Gastroesophageal sphincter (tissue), 4 donors: ENCODE measurements around the gene ZC3H12D. TPM values are rescaled to one million over a fixed set of nuclear protein-coding genes. Genes with fewer than 3 reads are reported as not detected.

Experiments used
- ATAC-seq: fragments of 150-250 bp; one replicate; pipeline ENCODE4 v1.9.1; 2016; ENCODE audit warnings: mild to moderate bottlenecking, moderate library complexity
- H3K27ac ChIP-seq, 4 donors: fragments of 200-600 bp; sonication (generic) in 3 of 4; 1 replicate in 3 of 4; 2 replicates in 1 of 4; pipeline ENCODE4 v1.5.1; 2016 to 2019
- H3K27me3 ChIP-seq: fragments of 200-600 bp; sonication (generic); one replicate; pipeline ENCODE4 v1.5.1; 2019
- H3K36me3 ChIP-seq, 2 donors: fragments of 200-600 bp; sonication (generic); one replicate each; pipeline ENCODE4 v1.5.1; 2019; ENCODE audit warnings: control low read depth in 1 of 2
- H3K4me1 ChIP-seq, 3 donors: fragments of 200-600 bp; sonication (generic); 1 replicate in 2 of 3; 2 replicates in 1 of 3; pipeline ENCODE4 v1.5.1; 2016 to 2019; ENCODE audit warnings: control low read depth in 2 of 3
- H3K4me3 ChIP-seq, 2 donors: fragments of 200-600 bp; sonication (generic); one replicate each; pipeline ENCODE4 v1.5.1; 2019; ENCODE audit warnings: mild to moderate bottlenecking in 1 of 2, moderate library complexity in 1 of 2
- H3K9me3 ChIP-seq, 3 donors: fragments of 200-600 bp; sonication (generic); one replicate each; pipeline ENCODE4 v1.5.1; 2017 to 2019; ENCODE audit warnings: control low read depth in 2 of 3
- EP300 ChIP-seq: sonication (generic); formaldehyde crosslinking; IDR thresholded peaks from one replicate; pipeline ENCODE4 v1.6.1; 2017; ENCODE audit warnings: antibody characterized with exemption, mild to moderate bottlenecking
- POLR2A ChIP-seq, 2 donors: fragments of 450-650 bp; IDR thresholded peaks; one replicate each; pipeline ENCODE4 v1.6.1; 2017; ENCODE audit warnings: antibody characterized with exemption in 2 of 2, mild to moderate bottlenecking in 2 of 2, moderate library complexity in 1 of 2
- POLR2AphosphoS5 ChIP-seq: sonication (generic); formaldehyde crosslinking; IDR thresholded peaks from one replicate; pipeline ENCODE4 v1.6.1; 2017; ENCODE audit warnings: antibody characterized with exemption
- WGBS, 2 donors: methylation state at CpG; one replicate each; pipeline ENCODE4 v1.1.5; 2018; ENCODE audit warnings: low coverage in 1 of 2; 5-methylcytosine and 5-hydroxymethylcytosine counted together
- total RNA-seq, 4 donors: library from RNA; depleted of rRNA; stranded (reverse); fragments of >200 nt; gene quantifications; one replicate each; pipeline ENCODE4 v1.1.0, GENCODE V29; 2016
- TF ChIP-seq, protein P1 (sequence below), 4 experiments: fragments of 200-600 bp in 2 of 4; fragments of 450-650 bp in 2 of 4; sonication (generic) in 1 of 4; IDR thresholded peaks; one replicate each; pipeline ENCODE4 v1.5.1; 2017 to 2019; ENCODE audit warnings: antibody characterized with exemption in 4 of 4, mild to moderate bottlenecking in 2 of 4, moderate library complexity in 2 of 4

ZC3H12D gene
- total RNA-seq, 4 donors from 2014 or later, result 0.78 to 1.9 (median 1.1) TPM

DNA sequence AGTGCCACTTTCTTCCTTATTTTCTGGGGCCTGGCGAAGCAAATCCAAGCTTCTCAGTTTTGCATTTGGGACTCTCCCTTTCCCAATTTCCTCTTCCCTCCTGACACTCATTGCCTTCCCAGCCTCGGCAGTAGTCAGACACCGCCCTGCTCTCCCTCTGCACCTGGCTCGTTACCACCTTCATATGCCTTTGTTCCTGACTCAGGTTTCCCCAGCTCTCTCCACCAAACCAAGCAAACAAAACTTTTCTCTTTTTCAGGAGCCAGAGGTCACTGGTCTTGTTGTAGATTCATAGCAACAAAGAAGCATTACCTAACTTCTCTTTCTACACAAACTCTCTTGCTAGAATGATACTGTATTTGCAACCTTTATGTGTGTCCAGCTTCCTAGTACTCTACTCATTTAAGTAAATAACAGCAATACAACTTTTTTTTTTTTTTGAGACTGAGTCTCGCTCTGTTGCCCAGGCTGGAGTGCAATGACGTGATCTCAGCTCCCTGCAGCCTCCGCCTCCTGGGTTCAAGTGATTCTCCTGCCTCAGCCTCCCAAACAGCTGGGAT, 9.0 kb upstream of the ZC3H12D start:
- 79 to 100% methylated on average over 3 to 6 of the region's 7 CpGs for WGBS, 2 donors
- no peak for ATAC-seq

DNA sequence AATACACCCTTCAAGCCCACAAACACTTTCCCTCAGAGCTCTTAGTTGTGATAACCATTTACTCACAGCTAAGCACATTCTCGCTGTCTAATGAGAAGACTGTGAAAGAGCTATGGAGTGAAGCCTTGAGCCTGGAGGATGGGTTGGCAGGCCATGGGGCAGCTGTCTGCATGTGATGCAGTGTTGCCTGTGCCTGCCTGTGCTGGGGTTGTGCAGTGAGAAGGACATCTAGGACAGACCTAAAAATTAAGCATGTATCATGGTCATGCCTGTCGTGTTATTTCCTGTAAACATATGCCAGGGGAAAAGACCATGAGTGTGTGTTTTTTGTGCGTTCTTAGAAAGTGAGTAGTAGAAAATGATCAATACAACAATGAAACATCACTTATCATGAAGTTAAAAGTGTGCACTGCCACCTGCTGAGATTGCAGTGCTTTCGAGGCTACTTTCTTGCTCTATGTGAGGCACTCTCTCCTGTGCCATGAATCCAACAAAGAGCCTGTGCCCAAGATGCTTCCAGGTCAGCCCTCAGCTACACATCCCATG, 8.1 kb upstream of the ZC3H12D start:
- Histone ChIP-seq H3K4me1 (no peaks in the 10 kb centered on the region), H3K27me3 (no peaks in the 10 kb centered on the region), H3K4me3 (no peak overlapping the region), H3K36me3 (no peaks in the 10 kb centered on the region), H3K27ac (no peak overlapping the region), H3K9me3 (no peaks in the 10 kb centered on the region)
- 87 to 100% methylated on average over 3 to 4 of the region's 4 CpGs for WGBS, 2 donors
- TF ChIP-seq EP300 (no peak), POLR2A (IDR thresholded peaks at IDR 0.05) (no peak), POLR2AphosphoS5 (no peak)
- TF ChIP-seq, protein P1, sequence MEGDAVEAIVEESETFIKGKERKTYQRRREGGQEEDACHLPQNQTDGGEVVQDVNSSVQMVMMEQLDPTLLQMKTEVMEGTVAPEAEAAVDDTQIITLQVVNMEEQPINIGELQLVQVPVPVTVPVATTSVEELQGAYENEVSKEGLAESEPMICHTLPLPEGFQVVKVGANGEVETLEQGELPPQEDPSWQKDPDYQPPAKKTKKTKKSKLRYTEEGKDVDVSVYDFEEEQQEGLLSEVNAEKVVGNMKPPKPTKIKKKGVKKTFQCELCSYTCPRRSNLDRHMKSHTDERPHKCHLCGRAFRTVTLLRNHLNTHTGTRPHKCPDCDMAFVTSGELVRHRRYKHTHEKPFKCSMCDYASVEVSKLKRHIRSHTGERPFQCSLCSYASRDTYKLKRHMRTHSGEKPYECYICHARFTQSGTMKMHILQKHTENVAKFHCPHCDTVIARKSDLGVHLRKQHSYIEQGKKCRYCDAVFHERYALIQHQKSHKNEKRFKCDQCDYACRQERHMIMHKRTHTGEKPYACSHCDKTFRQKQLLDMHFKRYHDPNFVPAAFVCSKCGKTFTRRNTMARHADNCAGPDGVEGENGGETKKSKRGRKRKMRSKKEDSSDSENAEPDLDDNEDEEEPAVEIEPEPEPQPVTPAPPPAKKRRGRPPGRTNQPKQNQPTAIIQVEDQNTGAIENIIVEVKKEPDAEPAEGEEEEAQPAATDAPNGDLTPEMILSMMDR (IDR thresholded peaks at IDR 0.05), result no peak
- no peak for ATAC-seq

More for the DNA sequence above, 9.0 kb upstream of the ZC3H12D start:
- H3K27me3 ChIP-seq, result no peaks in the 10 kb centered on the region
- H3K27ac ChIP-seq, result no peak overlapping the region
- H3K4me1 ChIP-seq, result no peaks in the 10 kb centered on the region
- TF ChIP-seq, protein P1 (IDR thresholded peaks at IDR 0.05), result no peak
- TF ChIP-seq EP300 (no peak), POLR2A (IDR thresholded peaks at IDR 0.05) (no peak), POLR2AphosphoS5 (no peak)
- H3K9me3 ChIP-seq, result no peaks in the 10 kb centered on the region
- no peaks in the 10 kb centered on the region for H3K36me3 ChIP-seq
- H3K4me3 ChIP-seq, result no peak overlapping the region

DNA sequence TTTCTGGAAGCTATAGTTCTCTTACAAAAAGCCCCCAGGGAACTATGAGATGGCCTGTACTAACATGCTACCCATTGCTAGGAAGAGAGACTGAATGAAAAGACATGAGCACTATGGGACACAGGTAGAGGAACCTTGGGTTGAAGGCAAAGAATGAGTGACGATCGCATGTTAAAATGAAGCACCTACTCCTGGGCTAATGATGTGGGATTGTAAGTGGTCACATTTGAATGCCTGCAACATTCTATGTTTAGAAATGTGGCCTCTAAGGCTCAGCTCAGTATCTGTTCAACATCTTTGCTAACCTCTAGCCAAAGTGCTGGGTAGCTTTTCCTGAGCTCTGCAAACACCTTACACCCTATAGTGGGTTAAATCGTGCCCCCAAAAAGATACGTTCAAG, 5.2 kb upstream of the ZC3H12D start:
- TF ChIP-seq EP300, result no peak
- no peak for TF ChIP-seq POLR2A (IDR thresholded peaks at IDR 0.05)
- TF ChIP-seq, protein P1 (IDR thresholded peaks at IDR 0.05), result no peak
- TF ChIP-seq POLR2AphosphoS5, result no peak
- H3K9me3 ChIP-seq, result no peaks in the 10 kb centered on the region
- H3K27me3 ChIP-seq, result no peaks in the 10 kb centered on the region
- no peak overlapping the region for H3K4me3 ChIP-seq
- no peaks in the 10 kb centered on the region for H3K36me3 ChIP-seq
- H3K4me1 ChIP-seq, result no peaks in the 10 kb centered on the region
- 82 to 88% methylated on average over 4 of the region's 4 CpGs for WGBS, 2 donors
- H3K27ac ChIP-seq, result no peak overlapping the region
- ATAC-seq, result no peak

DNA sequence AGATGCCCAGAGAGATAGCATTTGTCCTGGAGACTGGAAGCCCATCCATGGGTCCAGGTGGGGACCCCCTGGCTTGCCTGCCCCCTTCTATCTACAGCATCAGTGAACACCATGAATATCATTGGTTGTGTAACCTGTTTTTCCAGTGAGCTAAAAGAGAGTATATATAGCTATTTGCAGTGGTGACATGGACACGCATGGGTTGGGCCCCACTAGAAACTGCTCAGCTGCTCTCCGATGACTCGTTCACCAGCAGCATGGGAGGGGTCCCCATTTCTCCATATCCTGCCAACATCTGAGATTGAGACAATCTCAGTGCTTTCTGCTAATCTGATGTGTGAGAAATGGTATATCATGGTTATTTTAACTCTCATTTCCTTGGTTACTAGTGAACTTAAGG, 4.0 kb upstream of the ZC3H12D start:
- no peak overlapping the region for H3K27ac ChIP-seq
- WGBS, 2 donors, result 61 to 100% methylated on average over 2 to 3 of the region's 3 CpGs
- ATAC-seq, result no peak
- no peaks in the 10 kb centered on the region for H3K9me3 ChIP-seq
- H3K36me3 ChIP-seq, result no peaks in the 10 kb centered on the region
- H3K27me3 ChIP-seq, result no peaks in the 10 kb centered on the region
- H3K4me1 ChIP-seq, result no peaks in the 10 kb centered on the region
- H3K4me3 ChIP-seq, result no peak overlapping the region
- TF ChIP-seq EP300, result no peak
- TF ChIP-seq, protein P1 (IDR thresholded peaks at IDR 0.05), result no peak
- TF ChIP-seq POLR2AphosphoS5, result no peak
- TF ChIP-seq POLR2A (IDR thresholded peaks at IDR 0.05), result no peak

DNA sequence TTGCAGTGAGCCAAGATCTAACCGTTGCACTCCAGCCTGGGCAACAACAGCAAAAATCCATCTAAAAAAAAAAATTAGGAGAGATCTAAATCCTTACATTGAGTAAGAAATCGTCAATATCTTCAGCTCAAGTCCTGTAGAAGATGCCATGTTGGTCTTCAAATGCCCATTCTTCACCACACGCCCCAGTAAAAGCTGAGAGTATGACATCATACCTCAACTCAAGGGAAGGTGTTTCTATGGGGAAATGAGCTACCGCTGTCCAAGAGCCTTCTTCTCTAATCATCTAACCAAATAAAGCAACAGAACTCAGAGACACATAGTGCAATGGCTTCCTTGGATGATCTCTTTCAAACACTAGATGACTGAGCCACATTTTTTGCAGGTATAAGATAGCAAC, 2.5 kb upstream of the ZC3H12D start:
- Histone ChIP-seq H3K27me3 (no peaks in the 10 kb centered on the region), H3K27ac (no peak overlapping the region), H3K4me3 (no peak overlapping the region), H3K36me3 (no peaks in the 10 kb centered on the region), H3K4me1 (peaks cover 0 to 7% (median 0%) of the 10 kb centered on the region in 3 donors), H3K9me3 (no peaks in the 10 kb centered on the region)
- no peak for TF ChIP-seq POLR2AphosphoS5
- TF ChIP-seq, protein P1 (IDR thresholded peaks at IDR 0.05), result no peak
- no peak for TF ChIP-seq POLR2A (IDR thresholded peaks at IDR 0.05)
- ATAC-seq, result no peak
- WGBS, 2 donors, result 91 to 95% methylated on average over 3 to 4 of the region's 4 CpGs
